ENCODE results near the gene ARHGAP26.

Gene ARHGAP26

GRCh38 chr5:143239882-143240518 is 469.8 kb downstream of the ARHGAP26 start:
- DNase-seq: no peak

DNA sequence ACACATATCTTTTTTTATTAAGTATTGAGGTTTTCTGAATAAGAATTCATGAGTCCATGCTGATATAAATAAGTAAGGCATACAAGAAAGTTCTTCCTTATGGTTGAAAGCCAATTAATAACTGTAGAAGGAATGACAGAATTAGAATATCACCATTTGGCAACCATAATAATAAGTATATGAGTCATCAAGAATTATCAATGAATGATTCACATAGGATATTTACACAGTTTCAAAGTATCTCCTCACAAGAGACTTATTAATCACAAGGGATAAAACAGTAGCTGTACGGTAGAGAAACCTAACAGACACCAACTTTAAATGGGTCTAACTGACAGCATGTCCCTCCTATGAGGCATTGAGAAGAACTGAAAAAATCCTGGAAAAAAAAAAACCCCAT is 471.7 kb downstream of the ARHGAP26 start:
- no peak for DNase-seq

GRCh38 chr5:143243103-143243502 is 472.9 kb downstream of the ARHGAP26 start:
- no peak for DNase-seq

DNA sequence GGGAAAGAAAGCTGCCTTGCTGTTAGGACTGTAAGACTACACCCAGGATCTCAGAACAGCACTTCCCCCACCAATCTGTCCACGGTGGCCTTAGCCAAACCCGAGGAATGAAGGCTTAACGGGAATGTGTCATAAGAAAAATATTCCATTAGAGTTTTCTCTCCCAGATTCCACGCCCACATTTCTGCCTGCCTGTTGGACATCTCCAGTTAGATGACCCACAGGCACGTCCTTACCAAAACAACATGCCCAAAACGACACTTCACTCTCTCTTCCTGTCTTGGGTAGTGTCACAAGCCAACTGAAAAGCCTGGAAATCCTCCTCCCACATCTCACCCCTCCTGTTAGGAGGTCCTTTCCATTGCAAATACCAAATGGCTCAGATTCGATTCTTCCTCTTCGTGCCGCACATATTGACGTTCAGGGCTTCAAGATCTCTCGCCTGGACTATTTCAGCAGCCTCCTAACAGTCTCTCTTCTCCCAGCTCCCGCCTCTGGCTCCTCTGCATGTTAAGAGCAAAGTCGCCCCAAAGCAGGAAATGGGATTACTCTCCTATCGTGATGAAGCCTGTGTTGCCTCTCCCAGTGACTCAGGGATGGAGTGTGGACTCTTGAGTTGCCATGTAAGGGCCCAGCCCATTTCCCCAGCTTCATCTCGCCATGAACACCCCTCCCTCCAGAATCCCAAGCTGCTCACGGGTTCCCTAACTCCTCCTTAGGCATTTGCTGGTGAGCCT is 474.0 kb downstream of the ARHGAP26 start:
- no peak for DNase-seq

DNA sequence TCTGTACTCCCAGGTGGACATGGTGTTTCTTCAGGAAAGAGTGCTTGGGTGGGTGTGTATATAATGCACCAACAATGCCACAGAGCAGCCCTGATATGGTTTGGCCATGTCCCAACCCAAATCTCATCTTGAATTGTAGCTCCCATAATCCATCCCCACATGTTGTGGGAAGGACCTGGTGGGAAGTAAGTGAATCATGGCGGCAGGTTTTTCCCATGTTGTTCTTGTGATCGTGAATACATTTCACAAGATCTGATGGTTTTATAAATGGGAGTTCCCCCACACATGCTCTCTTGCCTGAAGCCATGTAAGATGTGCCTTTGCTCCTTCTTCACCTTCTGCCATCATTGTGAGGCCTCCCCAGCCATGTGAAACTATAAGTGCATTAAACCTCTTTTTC is 474.8 kb downstream of the ARHGAP26 start:
- no peak for DNase-seq

- no peak for DNase-seq
Observed at GRCh38 chr5:143245929-143246561, 475.9 kb downstream of the ARHGAP26 start.

GRCh38 chr5:143247134-143247815 is 477.1 kb downstream of the ARHGAP26 start:
- no peak for DNase-seq

- no peak for DNase-seq
Observed at GRCh38 chr5:143248391-143248790, 478.2 kb downstream of the ARHGAP26 start.

DNA sequence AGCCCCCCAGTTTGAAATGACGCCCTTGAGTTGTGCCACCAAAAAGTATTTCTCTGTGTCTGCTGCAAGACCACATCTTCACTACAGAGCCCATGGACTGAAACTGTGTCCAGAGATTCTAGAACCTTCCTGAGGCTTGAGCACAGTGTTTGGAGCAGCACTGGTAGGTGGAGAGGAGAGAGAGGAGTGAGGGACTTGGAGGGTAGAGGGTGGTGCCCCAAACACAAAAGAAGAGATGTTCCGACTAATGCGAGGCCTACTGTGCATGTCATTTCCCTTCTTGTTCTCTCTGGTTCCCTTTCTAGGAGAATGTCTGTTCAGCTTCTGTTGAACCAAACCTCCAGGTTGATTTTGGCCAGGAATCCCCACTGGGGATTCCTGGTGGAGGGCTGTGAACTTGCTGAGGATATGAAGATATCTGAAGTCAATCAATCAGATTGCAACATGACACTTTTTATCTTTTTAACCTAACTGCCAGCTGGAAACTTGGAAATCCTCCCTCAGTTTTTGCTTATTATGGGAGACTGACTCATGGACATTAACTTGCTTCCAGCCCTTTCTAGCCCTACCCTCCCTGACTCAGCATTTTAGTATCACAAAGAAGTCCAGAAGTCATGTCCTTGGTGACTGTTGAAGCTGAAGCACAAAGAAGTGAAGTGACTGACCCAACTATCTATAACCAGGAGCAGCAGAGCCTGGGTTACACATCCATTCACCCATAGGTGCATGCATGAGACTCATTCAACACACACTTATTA is 478.8 kb downstream of the ARHGAP26 start:
- no peak for DNase-seq

DNA sequence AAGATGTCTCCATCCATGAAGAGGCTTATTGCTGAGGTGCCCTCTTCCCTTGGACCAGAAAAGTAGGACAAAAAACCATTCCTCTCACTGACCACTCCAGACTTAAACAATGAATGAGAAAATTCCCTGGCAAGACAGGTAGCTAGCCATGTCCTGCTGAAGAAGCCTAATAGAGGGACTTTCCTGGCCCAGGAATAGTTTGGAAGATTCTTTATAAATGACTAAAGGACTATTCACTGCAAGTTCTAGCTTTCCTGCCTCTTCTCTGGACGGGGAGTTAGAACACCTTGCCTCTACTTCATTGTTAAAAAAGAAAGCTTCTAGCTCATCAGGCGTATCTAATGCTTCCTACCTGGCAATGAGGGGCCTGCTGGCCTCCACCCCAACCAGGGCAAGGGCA is 479.7 kb downstream of the ARHGAP26 start:
- no peak for DNase-seq

DNA sequence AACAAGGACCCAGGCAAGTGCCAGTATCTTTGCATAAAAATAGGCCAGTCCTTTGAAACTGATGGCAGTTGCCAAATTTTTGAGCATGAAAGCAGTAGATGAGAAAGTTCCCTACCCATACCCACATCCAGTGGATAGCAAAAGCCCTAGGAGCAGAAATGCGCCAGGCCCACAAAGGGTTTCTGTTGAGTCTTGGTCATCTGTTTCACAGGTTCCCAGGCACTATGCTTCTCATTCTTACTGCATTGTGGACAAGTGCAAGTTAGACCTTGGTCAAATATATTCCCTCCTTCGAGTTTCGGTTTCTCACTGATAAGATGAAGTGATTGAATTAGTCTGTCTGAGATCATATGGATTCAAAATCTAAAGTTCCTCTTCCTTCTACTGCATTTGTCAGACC is 481.0 kb downstream of the ARHGAP26 start:
- DNase-seq: no peak

DNA sequence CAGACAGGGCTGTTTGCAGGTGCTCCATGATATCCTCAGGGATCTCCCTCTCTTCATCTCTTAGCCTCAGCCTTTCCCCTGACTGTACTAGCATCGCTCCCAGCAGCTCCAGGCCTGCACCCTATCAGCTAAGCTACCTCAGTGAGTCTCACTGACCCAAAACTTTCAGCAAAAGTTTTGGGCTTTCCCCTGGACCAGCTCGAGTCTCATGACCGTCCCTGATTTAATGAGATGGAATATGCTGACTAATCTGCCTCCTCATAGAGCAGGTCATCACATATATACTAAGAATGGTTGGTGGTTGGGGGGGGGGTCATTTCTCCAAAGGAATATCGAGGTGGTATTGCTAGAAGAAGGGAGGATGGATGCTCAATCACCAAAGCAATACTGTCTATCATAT is 481.8 kb downstream of the ARHGAP26 start:
- DNase-seq: no peak

DNA sequence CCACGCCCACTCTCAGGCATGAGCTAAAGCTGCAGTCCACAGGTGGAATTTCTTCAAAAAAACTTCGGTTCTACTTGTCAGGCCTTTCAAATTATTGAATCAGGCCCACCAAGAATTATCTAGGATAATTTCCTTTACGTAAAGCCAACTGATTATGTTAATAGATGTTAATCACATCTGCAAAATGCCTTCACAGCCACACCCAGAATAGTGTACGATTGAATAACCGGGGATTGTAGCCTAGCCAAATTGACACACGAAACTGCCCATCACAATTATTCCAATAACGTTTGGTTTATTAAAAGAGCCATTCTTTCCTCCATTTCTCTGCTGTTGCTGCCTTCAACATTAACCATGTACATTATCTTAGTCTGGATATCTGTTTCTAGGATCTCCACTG is 484.6 kb downstream of the ARHGAP26 start:
- no peak for DNase-seq

DNA sequence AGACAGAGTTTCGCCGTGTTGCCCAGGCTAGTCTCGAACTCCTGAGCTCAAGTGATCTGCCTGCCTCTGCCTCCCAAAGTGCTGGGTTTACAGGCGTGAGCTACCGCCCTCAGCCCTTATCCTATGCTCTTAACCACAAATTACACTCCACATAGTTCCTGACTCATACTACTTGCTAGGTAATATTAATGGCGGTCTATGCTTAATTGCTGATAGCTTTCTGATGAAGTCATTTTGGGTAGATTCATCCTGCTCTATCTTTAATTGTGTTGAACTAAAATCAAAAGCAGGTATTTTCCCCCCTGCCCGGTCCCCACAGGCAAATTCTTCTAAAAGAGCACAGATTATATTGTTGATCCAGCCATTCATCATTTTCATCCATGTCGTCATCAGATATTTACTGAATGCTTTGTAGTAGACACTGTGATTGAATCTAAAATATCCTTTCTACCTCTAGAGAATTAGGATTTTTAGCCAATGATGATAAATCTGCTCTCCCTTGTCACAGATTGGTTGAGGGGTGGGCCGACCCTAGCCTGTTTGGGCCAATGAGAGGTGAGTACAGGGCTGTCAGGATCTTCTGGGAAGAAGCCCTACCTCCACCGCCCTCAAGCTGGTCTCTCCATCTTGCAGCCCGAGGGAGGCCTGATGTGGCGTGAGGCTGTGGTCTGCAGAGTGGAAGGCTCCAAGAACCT is 488.5 kb downstream of the ARHGAP26 start:
- DNase-seq: no peak

DNA sequence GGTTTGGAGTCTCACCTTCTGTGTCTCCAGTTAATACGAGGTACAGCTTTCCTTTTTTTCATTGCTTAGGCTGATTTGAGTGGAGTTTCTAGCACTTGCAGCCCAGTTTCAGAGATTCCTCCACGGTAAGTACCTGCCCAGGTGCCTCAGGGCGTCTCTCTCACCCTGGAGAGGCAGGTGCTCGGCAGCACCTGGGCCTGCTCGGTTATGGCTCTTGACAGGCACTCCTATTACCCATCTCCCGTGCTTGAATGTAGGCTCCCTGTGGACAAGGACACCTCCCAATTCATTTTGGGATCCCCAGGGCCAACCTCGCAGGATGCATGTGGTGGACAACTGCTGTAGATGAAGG is 489.1 kb downstream of the ARHGAP26 start:
- no peak for DNase-seq

DNA sequence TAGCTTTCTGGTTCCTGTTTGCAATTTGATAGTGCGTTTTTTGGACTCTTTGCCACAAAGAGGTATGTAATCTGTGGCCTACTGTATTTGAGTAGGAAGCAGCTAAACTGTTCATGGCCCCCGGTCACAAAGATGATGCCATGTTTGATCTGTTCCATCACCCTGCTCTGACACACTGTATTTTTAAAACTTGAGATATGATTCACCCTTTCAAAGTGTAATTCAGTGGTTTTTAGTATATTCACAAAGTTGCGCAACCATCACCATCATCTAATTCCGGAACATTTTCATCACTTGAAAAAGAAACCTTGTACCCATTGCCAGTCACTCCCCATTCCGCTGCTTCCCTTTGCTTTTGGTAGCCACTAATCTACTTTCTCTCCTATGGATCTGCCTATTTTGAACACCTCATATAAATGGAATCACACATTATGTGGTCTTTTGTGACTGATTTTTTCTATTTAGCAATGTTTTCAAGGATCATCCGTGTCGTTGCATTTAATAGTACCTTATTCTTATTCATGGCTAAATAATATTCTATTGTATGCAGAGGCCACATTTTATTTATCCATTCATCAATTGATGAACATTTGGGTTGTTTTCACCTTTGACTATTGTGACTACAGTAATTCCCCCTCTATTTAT is 491.7 kb downstream of the ARHGAP26 start:
- no peak for DNase-seq

- no peak for DNase-seq
Observed at GRCh38 chr5:143262393-143263174, 492.4 kb downstream of the ARHGAP26 start.

GRCh38 chr5:143263272-143263810 is 493.2 kb downstream of the ARHGAP26 start:
- DNase-seq: no peak

GRCh38 chr5:143265995-143266394 is 495.8 kb downstream of the ARHGAP26 start:
- DNase-seq: no peak

- DNase-seq: no peak
Observed at GRCh38 chr5:143267186-143267585, 497.0 kb downstream of the ARHGAP26 start.

DNA sequence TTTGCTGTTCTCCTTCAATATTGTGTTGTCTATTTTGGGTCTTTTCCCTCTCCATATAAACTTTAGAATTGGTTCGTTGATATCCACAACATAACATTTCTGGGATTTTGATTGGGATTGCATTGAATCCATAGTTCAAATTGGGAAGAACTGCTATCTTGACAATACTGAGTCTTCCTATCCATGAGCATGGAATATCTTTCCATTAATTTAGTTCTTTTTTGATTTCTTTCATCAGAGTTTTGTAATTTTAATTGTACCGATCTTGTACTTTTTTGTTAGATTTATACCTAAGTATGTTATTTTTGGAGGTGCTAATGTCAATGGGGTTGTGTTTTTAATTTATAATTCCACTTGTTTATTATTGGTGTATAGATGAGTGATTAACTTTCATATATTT is 498.2 kb downstream of the ARHGAP26 start:
- DNase-seq: no peak

Data from NCI-H1694 (cell line).